Neuronal stem cell (in vitro differentiated cells): ENCODE results near the gene IKZF2.

Source experiments
- DNase-seq: peaks from one replicate; pipeline ENCODE4 v3.0.0-alpha.2; 2013; ENCODE audit warnings: low spot score
- H2AFZ ChIP-seq: one replicate; pipeline ENCODE4 v1.6.1; 2013; ENCODE audit warnings: mild to moderate bottlenecking, low read length, inconsistent platforms
- H2AK5ac ChIP-seq: 2 replicates; pipeline ENCODE4 v1.6.1; 2013; ENCODE audit warnings: low read depth, mild to moderate bottlenecking, inconsistent platforms, low read length, moderate library complexity, mixed read lengths
- H2BK120ac ChIP-seq: 2 replicates; pipeline ENCODE4 v1.6.1; 2013; ENCODE audit warnings: low read depth, mild to moderate bottlenecking, inconsistent platforms, low read length, moderate library complexity, mixed read lengths
- H2BK12ac ChIP-seq: one replicate; pipeline ENCODE4 v1.6.1; 2013; ENCODE audit warnings: low read length, inconsistent platforms
- H2BK15ac ChIP-seq: 2 replicates; pipeline ENCODE4 v1.6.1; 2013; ENCODE audit warnings: mild to moderate bottlenecking, low read length, inconsistent platforms, mixed read lengths
- H2BK5ac ChIP-seq: one replicate; pipeline ENCODE4 v1.6.1; 2013; ENCODE audit warnings: inconsistent platforms, mild to moderate bottlenecking, low read length, moderate library complexity
- H3K14ac ChIP-seq: one replicate; pipeline ENCODE4 v1.6.1; 2013; ENCODE audit warnings: low read length, inconsistent platforms
- H3K18ac ChIP-seq: 2 replicates; pipeline ENCODE4 v1.6.1; 2013; ENCODE audit warnings: low read length, inconsistent platforms
- H3K23ac ChIP-seq: 2 replicates; pipeline ENCODE4 v1.6.1; 2013; ENCODE audit warnings: low read depth, mild to moderate bottlenecking, mixed read lengths, low read length, inconsistent platforms; ENCODE audit not compliant: poor library complexity
- H3K27ac ChIP-seq: replicated peaks from 3 replicates; pipeline ENCODE4 v1.5.1; 2013; ENCODE audit warnings: low read length, inconsistent platforms
- H3K27me3 ChIP-seq, 3 experiments: 2 replicates each; pipeline ENCODE4 v1.6.1; 2013; ENCODE audit warnings: low read length in 3 of 3, mild to moderate bottlenecking in 2 of 3, inconsistent platforms in 1 of 3, low read depth in 1 of 3, mixed read lengths in 1 of 3, moderate library complexity in 1 of 3; ENCODE audit not compliant: control insufficient read depth in 3 of 3, insufficient read depth in 3 of 3
- H3K36me3 ChIP-seq, 2 donors: replicated peaks in 1 of 2; 2 replicates each; pipeline ENCODE4 v1.6.1; 2013; ENCODE audit warnings: low read length in 2 of 2; ENCODE audit not compliant: control insufficient read depth in 2 of 2, insufficient read depth in 2 of 2
- H3K4ac ChIP-seq: 2 replicates; pipeline ENCODE4 v1.6.1; 2013; ENCODE audit warnings: inconsistent platforms, mild to moderate bottlenecking, low read length, moderate library complexity
- H3K4me1 ChIP-seq, 2 donors: 1 replicate in 1 of 2; 2 replicates in 1 of 2; pipeline ENCODE4 v1.6.1; 2013; ENCODE audit warnings: low read length in 2 of 2, low read depth in 1 of 2; ENCODE audit not compliant: control insufficient read depth in 2 of 2, insufficient read depth in 1 of 2
- H3K4me2 ChIP-seq: one replicate; pipeline ENCODE4 v1.6.1; 2013; ENCODE audit warnings: mild to moderate bottlenecking, low read length, inconsistent platforms; ENCODE audit not compliant: insufficient read depth, poor library complexity, severe bottlenecking
- H3K4me3 ChIP-seq, 2 donors: 2 replicates each; pipeline ENCODE4 v1.5.1; 2013; ENCODE audit warnings: low read length in 2 of 2, mild to moderate bottlenecking in 2 of 2, inconsistent platforms in 1 of 2, moderate library complexity in 1 of 2
- H3K79me1 ChIP-seq: one replicate; pipeline ENCODE4 v1.6.1; 2013; ENCODE audit warnings: low read depth, mild to moderate bottlenecking, inconsistent platforms, low read length, moderate library complexity
- H3K9ac ChIP-seq: one replicate; pipeline ENCODE4 v1.6.1; 2013; ENCODE audit warnings: mild to moderate bottlenecking, low read depth, low read length, inconsistent platforms; ENCODE audit not compliant: poor library complexity
- H3K9me3 ChIP-seq, 2 donors: replicated peaks in 1 of 2; 2 replicates each; pipeline versions ENCODE3 to v1.6.1; 2013; ENCODE audit warnings: low read length in 2 of 2, mild to moderate bottlenecking in 2 of 2, inconsistent platforms in 1 of 2, low read depth in 1 of 2, mixed read lengths in 1 of 2, moderate library complexity in 1 of 2; ENCODE audit not compliant: control insufficient read depth in 2 of 2, insufficient read depth in 1 of 2
- H4K8ac ChIP-seq: one replicate; pipeline ENCODE4 v1.6.1; 2013; ENCODE audit warnings: low read depth, mild to moderate bottlenecking, inconsistent platforms, low read length, moderate library complexity
- H4K91ac ChIP-seq: one replicate; pipeline ENCODE4 v1.6.1; 2013; ENCODE audit warnings: low read length, low read depth, mild to moderate bottlenecking, inconsistent platforms; ENCODE audit not compliant: poor library complexity
- WGBS, 2 donors: extraction: QIAGEN DNeasy Blood & Tissue Kit; methylation state at CpG; one replicate each; pipeline ENCODE4 v1.1.7; 2013; ENCODE audit warnings: missing lambda C conversion rate in 2 of 2, mixed read lengths in 1 of 2; ENCODE audit not compliant: insufficient read length in 2 of 2, insufficient replicate concordance in 1 of 2; ENCODE audit errors: extremely low coverage in 2 of 2; 5-methylcytosine and 5-hydroxymethylcytosine counted together

IKZF2 gene

GRCh38 chr2:213085538-213085937 is 65.9 kb downstream of the IKZF2 start:
- Histone ChIP-seq H4K8ac (no peak overlapping the region), H4K91ac (no peak overlapping the region), H2AK5ac (no peak overlapping the region), H3K27ac (no peak overlapping the region), H3K9ac (no peak overlapping the region), H3K27me3 (no peaks in the 10 kb centered on the region), H3K4me3 (no peak overlapping the region), H3K4me1 (peaks cover 0 to 7% of the 10 kb centered on the region in 2 donors), H3K14ac (no peak overlapping the region), H2BK12ac (no peak overlapping the region), H3K36me3 (peaks cover 0 to 3% of the 10 kb centered on the region in 2 donors), H3K4ac (no peak overlapping the region), H2BK120ac (no peak overlapping the region), H2BK5ac (no peak overlapping the region), H3K9me3 (no peaks in the 10 kb centered on the region), H2BK15ac (no peak overlapping the region), H2AFZ (no peak overlapping the region), H3K79me1 (no peaks in the 10 kb centered on the region), H3K4me2 (no peak overlapping the region), H3K23ac (no peak overlapping the region), H3K18ac (no peak overlapping the region)
- DNase-seq: no peak
- no CpG with 5 or more reads among the region's 4 CpGs for WGBS, 2 donors

DNA sequence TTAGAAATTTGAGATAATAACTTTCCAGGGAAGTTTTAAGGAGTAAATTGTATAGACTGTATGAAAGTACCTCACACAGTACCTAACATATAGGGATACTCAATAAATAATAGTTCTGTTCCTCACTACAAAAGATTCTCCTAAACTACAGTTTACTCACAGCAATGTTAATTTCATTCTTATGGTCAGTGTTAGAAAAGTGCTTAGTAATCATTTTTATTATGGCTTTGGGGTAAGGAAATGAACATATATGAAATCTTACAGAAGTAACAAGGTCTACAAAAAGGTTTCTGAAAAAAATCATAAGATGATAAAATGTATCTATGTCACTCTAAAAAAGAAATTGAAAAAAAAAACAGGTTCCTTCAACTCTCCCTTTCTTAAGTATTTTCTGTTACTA is 67.2 kb downstream of the IKZF2 start:
- Histone ChIP-seq H3K9me3 (no peaks in the 10 kb centered on the region), H3K9ac (no peak overlapping the region), H2BK5ac (no peak overlapping the region), H3K4me3 (no peak overlapping the region), H3K4me2 (no peak overlapping the region), H2AFZ (no peak overlapping the region), H3K4me1 (peaks cover 0 to 7% of the 10 kb centered on the region in 2 donors), H3K27ac (no peak overlapping the region), H3K79me1 (no peaks in the 10 kb centered on the region), H2BK120ac (no peak overlapping the region), H3K14ac (no peak overlapping the region), H3K36me3 (peaks cover 0 to 3% of the 10 kb centered on the region in 2 donors), H3K18ac (no peak overlapping the region), H4K8ac (no peak overlapping the region), H4K91ac (no peak overlapping the region), H2BK15ac (no peak overlapping the region), H3K23ac (no peak overlapping the region), H2AK5ac (no peak overlapping the region), H3K27me3 (no peaks in the 10 kb centered on the region), H3K4ac (no peak overlapping the region), H2BK12ac (no peak overlapping the region)
- DNase-seq: no peak

- Histone ChIP-seq H3K9me3 (no peaks in the 10 kb centered on the region), H3K14ac (no peak overlapping the region), H3K27ac (no peak overlapping the region), H3K4me1 (peaks cover 0 to 4% of the 10 kb centered on the region in 2 donors), H3K23ac (no peak overlapping the region), H3K4me3 (no peak overlapping the region), H3K9ac (no peak overlapping the region), H3K36me3 (peaks cover 0 to 3% of the 10 kb centered on the region in 2 donors), H4K8ac (no peak overlapping the region), H3K4me2 (no peak overlapping the region), H3K18ac (no peak overlapping the region), H3K4ac (no peak overlapping the region), H2BK5ac (no peak overlapping the region), H2BK15ac (no peak overlapping the region), H3K27me3 (no peaks in the 10 kb centered on the region), H2AFZ (no peak overlapping the region), H2BK120ac (no peak overlapping the region), H2BK12ac (no peak overlapping the region), H2AK5ac (no peak overlapping the region), H3K79me1 (no peaks in the 10 kb centered on the region), H4K91ac (no peak overlapping the region)
- no peak for DNase-seq
These were observed 70.3 kb downstream of the IKZF2 start for GRCh38 chr2:213080969-213081617.

DNA sequence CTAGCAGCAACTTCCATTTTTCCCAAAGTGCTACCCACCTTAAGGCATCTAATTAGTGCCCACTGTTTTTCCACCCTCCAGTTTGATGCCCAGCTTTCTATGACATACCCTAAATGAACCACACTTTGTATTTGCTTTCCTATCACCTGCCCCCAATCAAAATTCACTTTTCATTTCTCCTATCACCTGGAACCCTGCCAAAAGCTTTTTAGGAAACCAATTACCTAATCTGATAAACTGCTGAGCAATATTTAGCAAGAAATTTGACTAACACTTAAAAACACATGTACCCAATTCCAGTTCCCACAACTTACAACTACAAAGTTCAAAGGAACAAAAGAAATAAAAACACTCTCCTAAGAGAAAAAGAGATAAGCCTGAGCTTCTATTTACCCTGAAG is 71.7 kb downstream of the IKZF2 start:
- DNase-seq: no peak
- Histone ChIP-seq H2BK120ac (no peak overlapping the region), H3K27me3 (no peaks in the 10 kb centered on the region), H3K9me3 (no peaks in the 10 kb centered on the region), H3K79me1 (no peaks in the 10 kb centered on the region), H3K9ac (no peak overlapping the region), H3K4me2 (no peak overlapping the region), H3K36me3 (no peaks in the 10 kb centered on the region), H2BK12ac (no peak overlapping the region), H2AFZ (no peak overlapping the region), H4K91ac (no peak overlapping the region), H3K23ac (no peak overlapping the region), H3K4me1 (no peaks in the 10 kb centered on the region), H3K4ac (no peak overlapping the region), H2AK5ac (no peak overlapping the region), H2BK5ac (no peak overlapping the region), H4K8ac (no peak overlapping the region), H3K4me3 (no peak overlapping the region), H3K14ac (no peak overlapping the region), H3K27ac (no peak overlapping the region), H3K18ac (no peak overlapping the region), H2BK15ac (no peak overlapping the region)
